GM23248 (cell line): Measurements from ENCODE around the gene CD33. TPM values are rescaled to one million over a fixed set of nuclear protein-coding genes. Genes with fewer than 3 reads are reported as not detected.
"Not testable (repeated sequence)": the region's sequence is repeated elsewhere in the genome, so short reads cannot be mapped to it uniquely, and the experiment has no call there.

Source experiments
- DNase-seq: peaks from one replicate; pipeline ENCODE4 v3.0.0-alpha.2; 2015
- H2AFZ ChIP-seq: fragments of 200-600 bp; sonication (generic); 2 replicates; pipeline ENCODE4 v1.6.1; 2016; ENCODE audit warnings: antibody characterized with exemption
- H3F3A ChIP-seq: fragments of 200-600 bp; sonication (generic); 2 replicates; pipeline ENCODE4 v1.6.1; 2016; ENCODE audit warnings: mild to moderate bottlenecking, antibody characterized with exemption, mixed run types; ENCODE audit not compliant: insufficient read depth
- H3K27ac ChIP-seq: fragments of 200-600 bp; sonication (generic); 2 replicates; pipeline ENCODE4 v1.5.1; 2016; ENCODE audit warnings: mild to moderate bottlenecking
- H3K27me3 ChIP-seq: fragments of 200-600 bp; sonication (generic); replicated peaks from 2 replicates; pipeline ENCODE4 v1.6.1; 2016; ENCODE audit warnings: mild to moderate bottlenecking; ENCODE audit not compliant: insufficient read depth
- H3K36me3 ChIP-seq: fragments of 200-600 bp; sonication (generic); 2 replicates; pipeline ENCODE4 v1.6.1; 2016; ENCODE audit warnings: low read depth, mild to moderate bottlenecking
- H3K4me1 ChIP-seq: fragments of 200-600 bp; sonication (generic); 2 replicates; pipeline ENCODE4 v1.6.1; 2016; ENCODE audit warnings: mild to moderate bottlenecking; ENCODE audit not compliant: insufficient read depth
- H3K4me2 ChIP-seq: fragments of 200-600 bp; sonication (generic); one replicate; pipeline ENCODE4 v1.6.1; 2016; ENCODE audit warnings: mild to moderate bottlenecking; ENCODE audit not compliant: unreplicated experiment
- H3K4me3 ChIP-seq: fragments of 200-600 bp; sonication (generic); 2 replicates; pipeline ENCODE4 v1.5.1; 2016; ENCODE audit warnings: mild to moderate bottlenecking
- H3K79me2 ChIP-seq: fragments of 200-600 bp; sonication (generic); 2 replicates; pipeline ENCODE4 v1.6.1; 2016; ENCODE audit warnings: mild to moderate bottlenecking; ENCODE audit not compliant: insufficient read depth
- H3K9ac ChIP-seq: fragments of 200-600 bp; sonication (generic); 2 replicates; pipeline ENCODE4 v1.6.1; 2016; ENCODE audit warnings: mild to moderate bottlenecking
- H3K9me2 ChIP-seq: fragments of 200-600 bp; sonication (generic); 2 replicates; pipeline ENCODE4 v1.6.1; 2016; ENCODE audit warnings: mixed run types, mild to moderate bottlenecking, moderate library complexity; ENCODE audit not compliant: insufficient read depth
- H3K9me3 ChIP-seq: fragments of 200-600 bp; sonication (generic); one replicate; pipeline ENCODE4 v1.6.1; 2017; ENCODE audit warnings: low read depth
- H4K20me1 ChIP-seq: fragments of 200-600 bp; sonication (generic); 2 replicates; pipeline ENCODE4 v1.6.0; 2016; ENCODE audit not compliant: insufficient read depth
- EZH2 ChIP-seq: fragments of 200-600 bp; sonication (generic); IDR thresholded peaks from 2 replicates; pipeline ENCODE4 v1.6.1; 2018; ENCODE audit warnings: antibody characterized with exemption, mild to moderate bottlenecking; ENCODE audit not compliant: insufficient read depth, poor library complexity, severe bottlenecking
- EZH2phosphoT487 ChIP-seq: fragments of 200-600 bp; sonication (generic); IDR thresholded peaks from 2 replicates; pipeline ENCODE4 v1.6.1; 2018; ENCODE audit warnings: antibody characterized with exemption, moderate library complexity, mild to moderate bottlenecking, low read depth; ENCODE audit not compliant: insufficient read depth
- WGBS, 2 experiments: methylation state at CpG; one replicate each; pipeline ENCODE4 v1.1.6; 2015 to 2017; ENCODE audit warnings: low lambda C conversion rate in 2 of 2, low coverage in 1 of 2; ENCODE audit errors: missing lambda C conversion rate in 2 of 2; 5-methylcytosine and 5-hydroxymethylcytosine counted together
- in situ Hi-C: fragments of 300-500 bp; cut with MboI; formaldehyde crosslinking; loops from 2 replicates; pipeline ENCODE4 v1.15.0; 2020
- polyA plus RNA-seq: library from polyadenylated mRNA; unstranded; fragments of >200 nt; fragmentation: Nextera tagmentation; extraction: Ambion mirVana; gene quantifications from 2 replicates; pipeline ENCODE4 v1.2.1, GENCODE V29; 2016
- total RNA-seq: library from RNA; depleted of rRNA; stranded (reverse); fragments of >200 nt; shearing (Covaris generic); gene quantifications from 2 replicates; pipeline ENCODE4 v1.2.3, GENCODE V29; 2014; rRNA removed

CD33 gene
- total RNA-seq (not detected in 2 replicates), polyA plus RNA-seq (0.30 TPM in 1 of 2 replicates, not detected in the other)

- H3K27ac ChIP-seq, H3K9me3 ChIP-seq, H3K79me2 ChIP-seq, H4K20me1 ChIP-seq, H3K9me2 ChIP-seq, H2AFZ ChIP-seq, H3K4me3 ChIP-seq, H3K4me1 ChIP-seq, H3K27me3 ChIP-seq, H3K9ac ChIP-seq, H3F3A ChIP-seq, in situ Hi-C loops, H3K36me3 ChIP-seq, H3K4me2 ChIP-seq, DNase-seq: not testable (repeated sequence)
- 32 to 33% methylated on average over 11 of the region's 11 CpGs for WGBS, 2 experiments
Observed at GRCh38 chr19:51224898-51225393, at the start of gene CD33. TSS of gene CD33 (plus strand) at chr19:51225080. CDS start at chr19:51225119, 39 bp downstream.

GRCh38 chr19:51179256-51179655 is 45.6 kb upstream of the CD33 start:
- no peak overlapping the region for H3K9ac ChIP-seq
- no peaks in the 10 kb centered on the region for H3K79me2 ChIP-seq
- H3F3A ChIP-seq, result no peaks in the 10 kb centered on the region
- no peak overlapping the region for H3K4me2 ChIP-seq
- DNase-seq, result no peak
- H3K27ac ChIP-seq, result no peak overlapping the region
- H3K36me3 ChIP-seq, result no peaks in the 10 kb centered on the region
- H2AFZ ChIP-seq, result no peak overlapping the region
- in situ Hi-C loops, result no loop called here
- TF ChIP-seq EZH2, result no peak
- TF ChIP-seq EZH2phosphoT487, result no peak
- no peaks in the 10 kb centered on the region; the same call in 1 of the 2 replicates for H3K27me3 ChIP-seq
- no peaks in the 10 kb centered on the region for H3K9me3 ChIP-seq
- no peaks in the 10 kb centered on the region for H3K4me1 ChIP-seq
- H3K4me3 ChIP-seq, result no peak overlapping the region
- H4K20me1 ChIP-seq, result no peaks in the 10 kb centered on the region
- no peaks in the 10 kb centered on the region for H3K9me2 ChIP-seq
- 23 to 50% methylated on average over 1 of the region's 1 CpG for WGBS, 2 experiments

- in situ Hi-C loops, result no loop called here
- TF ChIP-seq EZH2 (no peak), EZH2phosphoT487 (no peak)
- H3K4me3 ChIP-seq, result no peak overlapping the region
- H3K27ac ChIP-seq, result no peak overlapping the region
- no peak overlapping the region for H3K9ac ChIP-seq
- no peak overlapping the region for H2AFZ ChIP-seq
- 87% methylated on average over 25 to 32 of the region's 39 CpGs for whole genome bisulfite sequencing, 2 experiments
- no peak overlapping the region for H3K4me2 ChIP-seq
- no peaks in the 10 kb centered on the region for H4K20me1 ChIP-seq
- DNase-seq, result no peak
- no peaks in the 10 kb centered on the region for H3K36me3 ChIP-seq
- H3K9me3 ChIP-seq, result no peaks in the 10 kb centered on the region
- no peaks in the 10 kb centered on the region; the same call in 1 of the 2 replicates for H3K27me3 ChIP-seq
- H3K4me1 ChIP-seq, result no peaks in the 10 kb centered on the region
- no peaks in the 10 kb centered on the region for H3F3A ChIP-seq
- no peaks in the 10 kb centered on the region for H3K9me2 ChIP-seq
- H3K79me2 ChIP-seq, result no peaks in the 10 kb centered on the region
Observed at GRCh38 chr19:51181377-51181912, 43.4 kb upstream of the CD33 start.

GRCh38 chr19:51181913-51182419 is 42.9 kb upstream of the CD33 start:
- Histone ChIP-seq H4K20me1 (no peaks in the 10 kb centered on the region), H3K36me3 (no peaks in the 10 kb centered on the region), H3K9me2 (no peaks in the 10 kb centered on the region), H3K27me3 (no peaks in the 10 kb centered on the region; the same call in 1 of the 2 replicates), H2AFZ (no peak overlapping the region), H3K27ac (no peak overlapping the region), H3K79me2 (no peaks in the 10 kb centered on the region), H3K9me3 (no peaks in the 10 kb centered on the region), H3K4me1 (no peaks in the 10 kb centered on the region), H3K4me3 (no peak overlapping the region), H3K4me2 (no peak overlapping the region), H3K9ac (no peak overlapping the region), H3F3A (no peaks in the 10 kb centered on the region)
- TF ChIP-seq EZH2 (no peak), EZH2phosphoT487 (no peak)
- in situ Hi-C loops, result no loop called here
- DNase-seq, result no peak
- WGBS, 2 experiments, result 72 to 76% methylated on average over 31 of the region's 31 CpGs
